Hepatocyte (in vitro differentiated cells): ENCODE data around the gene VASN.

Source experiments
- CTCF ChIP-seq: fragments of 200-600 bp; sonication (generic); IDR thresholded peaks from 2 replicates; pipeline ENCODE4 v1.5.1; 2016; ENCODE audit warnings: antibody characterized with exemption, mild to moderate bottlenecking; ENCODE audit not compliant: poor library complexity
- EZH2 ChIP-seq: fragments of 200-600 bp; sonication (generic); IDR thresholded peaks from 2 replicates; pipeline ENCODE4 v1.6.1; 2016; ENCODE audit warnings: antibody characterized with exemption, mild to moderate bottlenecking, borderline replicate concordance
- EZH2phosphoT487 ChIP-seq: fragments of 200-600 bp; sonication (generic); IDR thresholded peaks from one replicate; pipeline ENCODE4 v1.6.1; 2018; ENCODE audit warnings: antibody characterized with exemption, mild to moderate bottlenecking, low read depth, moderate library complexity; ENCODE audit not compliant: unreplicated experiment, severe bottlenecking

- TF ChIP-seq CTCF (no peak), EZH2phosphoT487 (no peak), EZH2 (no peak)
These were observed 59.4 kb downstream of the VASN start for GRCh38 chr16:4431023-4431422.
